Activated naive CD4-positive, alpha-beta T cell treated with anti-CD3 and anti-CD28 coated beads, Interleukin-2, amount 10 ng/mL, durations not matched to agents 7 days and 5 days (primary cell): ENCODE measurements around the gene PCDHB16.
A peak's percentile ranks its signal among the peaks of the same experiment; 100 is the strongest.
"Not testable (repeated sequence)": the region's sequence is repeated elsewhere in the genome, so short reads cannot be mapped to it uniquely, and the experiment has no call there.

ENCODE experiments used
- CTCF ChIA-PET: fragments of 350-600 bp; sonication (Branson Sonifier 250); formaldehyde crosslinking; loops from one replicate; lab custom pipeline; 2021; ENCODE audit warnings: antibody characterized with exemption; lab: Charles Lee
- DNase-seq: peaks from one replicate; pipeline ENCODE4 v3.0.0-alpha.2; 2020
- H3K27ac Mint-ChIP-seq: one replicate; pipeline ENCODE4 v1.8.0; 2021; ENCODE audit warnings: mild to moderate bottlenecking, moderate library complexity, mixed read lengths
- H3K27me3 Mint-ChIP-seq: one replicate; pipeline ENCODE4 v1.8.0; 2021; ENCODE audit warnings: mild to moderate bottlenecking, mixed read lengths
- H3K36me3 Mint-ChIP-seq: one replicate; pipeline ENCODE4 v1.8.0; 2021; ENCODE audit warnings: mixed read lengths
- H3K4me1 Mint-ChIP-seq: one replicate; pipeline ENCODE4 v1.8.0; 2021; ENCODE audit warnings: mixed read lengths
- H3K4me3 Mint-ChIP-seq: one replicate; pipeline ENCODE4 v1.8.0; 2021; ENCODE audit warnings: mild to moderate bottlenecking, moderate library complexity, mixed read lengths
- H3K9me3 Mint-ChIP-seq: one replicate; pipeline ENCODE4 v1.8.0; 2021; ENCODE audit warnings: mixed read lengths

Gene PCDHB16

GRCh38 chr5:141199359-141200235, 17.4 kb downstream of the PCDHB16 start, which contains the start of gene PCDHB11:
Gene PCDHB11 (plus strand): TSS chr5:141199627. CDS start chr5:141199775, 148 bp downstream.
- Mint-ChIP-seq H3K27ac (no peak within 1 kb of the TSS), H3K9me3 (peaks cover 26% of the 10 kb centered on the region), H3K4me1 (no peaks in the 10 kb centered on the region), H3K36me3 (peaks cover 3% of the 10 kb centered on the region), H3K27me3 (peaks cover 4% of the 10 kb centered on the region), H3K4me3 (no peak within 1 kb of the TSS)
- CTCF ChIA-PET, result interaction anchor here (0.5 to 1.2 kb wide), 3 partner anchors 8 to 278 kb away, joined by 3 read pairs; partner anchors contain the start of gene PCDHB12
- DNase-seq, result no peak

DNA sequence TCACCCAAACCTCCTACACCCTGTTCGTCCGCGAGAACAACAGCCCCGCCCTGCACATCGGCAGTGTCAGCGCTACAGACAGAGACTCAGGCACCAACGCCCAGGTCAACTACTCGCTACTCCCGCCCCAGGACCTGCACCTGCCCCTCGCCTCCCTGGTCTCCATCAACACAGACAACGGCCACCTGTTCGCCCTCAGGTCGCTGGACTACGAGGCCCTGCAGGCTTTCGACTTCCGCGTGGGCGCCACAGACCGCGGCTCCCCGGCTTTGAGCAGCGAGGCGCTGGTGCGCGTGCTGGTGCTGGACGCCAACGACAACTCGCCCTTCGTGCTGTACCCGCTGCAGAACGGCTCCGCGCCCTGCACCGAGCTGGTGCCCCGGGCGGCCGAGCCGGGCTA, 18.9 kb downstream of the PCDHB16 start:
- H3K27ac Mint-ChIP-seq, CTCF ChIA-PET: not testable (repeated sequence)
- H3K9me3 Mint-ChIP-seq, result peaks cover 23% of the 10 kb centered on the region

GRCh38 chr5:141201646-141202045, 19.5 kb downstream of the PCDHB16 start:
- CTCF ChIA-PET, result not testable (repeated sequence)

More for the DNA sequence above, 18.9 kb downstream of the PCDHB16 start:
- not testable (repeated sequence) for H3K27me3 Mint-ChIP-seq, H3K4me3 Mint-ChIP-seq, DNase-seq, H3K36me3 Mint-ChIP-seq, H3K4me1 Mint-ChIP-seq

GRCh38 chr5:141208478-141208877, 26.3 kb downstream of the PCDHB16 start, which contains the start of gene PCDHB12:
Gene PCDHB12 (plus strand): TSS chr5:141208719. CDS start chr5:141208908, 189 bp downstream.
- peaks cover 9% of the 10 kb centered on the region for H3K27me3 Mint-ChIP-seq
- H3K4me1 Mint-ChIP-seq, result no peaks in the 10 kb centered on the region
- peaks cover 6% of the 10 kb centered on the region for H3K9me3 Mint-ChIP-seq
- DNase-seq, result no peak
- CTCF ChIA-PET, result interaction anchor here (1.2 kb wide), 1 partner anchor 9 kb away, joined by 3 read pairs; the partner anchor contains the start of gene PCDHB11
- no peak within 1 kb of the TSS for H3K27ac Mint-ChIP-seq
- H3K4me3 Mint-ChIP-seq, result no peak within 1 kb of the TSS
- peaks cover 2% of the 10 kb centered on the region for H3K36me3 Mint-ChIP-seq

More at GRCh38 chr5:141201646-141202045, 19.5 kb downstream of the PCDHB16 start:
- H3K9me3 Mint-ChIP-seq, result peaks cover 18% of the 10 kb centered on the region
- not testable (repeated sequence) for H3K27ac Mint-ChIP-seq, H3K27me3 Mint-ChIP-seq, H3K4me3 Mint-ChIP-seq, H3K4me1 Mint-ChIP-seq, DNase-seq, H3K36me3 Mint-ChIP-seq

DNA sequence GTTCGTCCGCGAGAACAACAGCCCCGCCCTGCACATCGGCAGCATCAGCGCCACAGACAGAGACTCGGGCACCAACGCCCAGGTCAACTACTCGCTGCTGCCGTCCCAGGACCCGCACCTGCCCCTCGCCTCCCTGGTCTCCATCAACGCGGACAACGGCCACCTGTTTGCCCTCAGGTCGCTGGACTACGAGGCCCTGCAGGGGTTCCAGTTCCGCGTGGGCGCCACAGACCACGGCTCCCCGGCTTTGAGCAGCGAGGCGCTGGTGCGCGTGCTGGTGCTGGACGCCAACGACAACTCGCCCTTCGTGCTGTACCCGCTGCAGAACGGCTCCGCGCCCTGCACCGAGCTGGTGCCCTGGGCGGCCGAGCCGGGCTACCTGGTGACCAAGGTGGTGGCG, 28.1 kb downstream of the PCDHB16 start:
- CTCF ChIA-PET, H3K4me1 Mint-ChIP-seq, H3K27ac Mint-ChIP-seq, H3K36me3 Mint-ChIP-seq, DNase-seq, H3K4me3 Mint-ChIP-seq: not testable (repeated sequence)
- Mint-ChIP-seq H3K27me3 (peaks cover 17% of the 10 kb centered on the region), H3K9me3 (peaks cover 16% of the 10 kb centered on the region)

- H3K4me3 Mint-ChIP-seq, H3K27ac Mint-ChIP-seq, H3K36me3 Mint-ChIP-seq, DNase-seq, CTCF ChIA-PET, H3K4me1 Mint-ChIP-seq: not testable (repeated sequence)
- peaks cover 20% of the 10 kb centered on the region for H3K27me3 Mint-ChIP-seq
- H3K9me3 Mint-ChIP-seq, result peaks cover 18% of the 10 kb centered on the region
Observed at GRCh38 chr5:141210849-141211248, 28.7 kb downstream of the PCDHB16 start.

DNA sequence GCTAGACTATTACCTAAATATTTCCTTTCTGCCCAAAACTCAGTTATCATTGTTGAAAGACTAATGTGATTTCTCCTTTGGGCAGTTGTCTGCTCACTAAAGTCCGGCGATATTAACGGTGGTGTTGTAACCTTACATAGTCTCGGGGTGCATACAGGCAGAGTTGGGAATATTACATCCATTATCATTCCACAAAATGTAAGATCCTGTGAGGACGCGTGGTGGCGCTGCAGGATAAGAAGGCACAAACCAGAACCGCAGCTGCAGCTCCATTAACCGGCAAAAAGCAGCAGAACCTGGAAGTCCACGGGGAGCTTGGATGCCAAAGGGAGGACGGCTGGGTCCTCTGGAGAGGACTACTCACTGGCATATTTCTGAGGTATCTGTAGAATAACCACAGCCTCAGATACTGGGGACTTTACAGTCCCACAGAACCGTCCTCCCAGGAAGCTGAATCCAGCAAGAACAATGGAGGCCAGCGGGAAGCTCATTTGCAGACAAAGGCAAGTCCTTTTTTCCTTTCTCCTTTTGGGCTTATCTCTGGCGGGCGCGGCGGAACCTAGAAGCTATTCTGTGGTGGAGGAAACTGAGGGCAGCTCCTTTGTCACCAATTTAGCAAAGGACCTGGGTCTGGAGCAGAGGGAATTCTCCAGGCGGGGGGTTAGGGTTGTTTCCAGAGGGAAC, 31.6 kb downstream of the PCDHB16 start, which contains the start of gene PCDHB13:
Gene PCDHB13, plus strand, starts transcription at position 264 of the 684 bp plus-strand sequence. Its CDS starts 205 bp downstream, at position 469.
- DNase-seq, H3K4me3 Mint-ChIP-seq, H3K4me1 Mint-ChIP-seq, CTCF ChIA-PET, H3K36me3 Mint-ChIP-seq, H3K27ac Mint-ChIP-seq: not testable (repeated sequence)
- Mint-ChIP-seq H3K27me3 (peaks cover 16% of the 10 kb centered on the region), H3K9me3 (peaks cover 18% of the 10 kb centered on the region)

DNA sequence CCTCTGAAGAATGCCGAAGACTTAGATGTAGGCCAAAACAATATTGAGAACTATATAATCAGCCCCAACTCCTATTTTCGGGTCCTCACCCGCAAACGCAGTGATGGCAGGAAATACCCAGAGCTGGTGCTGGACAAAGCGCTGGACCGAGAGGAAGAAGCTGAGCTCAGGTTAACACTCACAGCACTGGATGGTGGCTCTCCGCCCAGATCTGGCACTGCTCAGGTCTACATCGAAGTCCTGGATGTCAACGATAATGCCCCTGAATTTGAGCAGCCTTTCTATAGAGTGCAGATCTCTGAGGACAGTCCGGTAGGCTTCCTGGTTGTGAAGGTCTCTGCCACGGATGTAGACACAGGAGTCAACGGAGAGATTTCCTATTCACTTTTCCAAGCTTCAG, 32.4 kb downstream of the PCDHB16 start:
- DNase-seq, H3K4me1 Mint-ChIP-seq, H3K36me3 Mint-ChIP-seq, CTCF ChIA-PET, H3K4me3 Mint-ChIP-seq, H3K27ac Mint-ChIP-seq: not testable (repeated sequence)
- Mint-ChIP-seq H3K27me3 (peaks cover 15% of the 10 kb centered on the region), H3K9me3 (peaks cover 21% of the 10 kb centered on the region)

DNA sequence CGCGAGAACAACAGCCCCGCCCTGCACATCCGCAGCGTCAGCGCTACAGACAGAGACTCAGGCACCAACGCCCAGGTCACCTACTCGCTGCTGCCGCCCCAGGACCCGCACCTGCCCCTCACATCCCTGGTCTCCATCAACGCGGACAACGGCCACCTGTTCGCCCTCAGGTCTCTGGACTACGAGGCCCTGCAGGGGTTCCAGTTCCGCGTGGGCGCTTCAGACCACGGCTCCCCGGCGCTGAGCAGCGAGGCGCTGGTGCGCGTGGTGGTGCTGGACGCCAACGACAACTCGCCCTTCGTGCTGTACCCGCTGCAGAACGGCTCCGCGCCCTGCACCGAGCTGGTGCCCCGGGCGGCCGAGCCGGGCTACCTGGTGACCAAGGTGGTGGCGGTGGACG, 33.3 kb downstream of the PCDHB16 start:
- H3K4me3 Mint-ChIP-seq, H3K4me1 Mint-ChIP-seq, CTCF ChIA-PET, DNase-seq, H3K36me3 Mint-ChIP-seq: not testable (repeated sequence)
- peaks cover 19% of the 10 kb centered on the region for H3K9me3 Mint-ChIP-seq
- peak overlapping the region; percentile 33 for H3K27ac Mint-ChIP-seq
- H3K27me3 Mint-ChIP-seq, result peaks cover 11% of the 10 kb centered on the region

DNA sequence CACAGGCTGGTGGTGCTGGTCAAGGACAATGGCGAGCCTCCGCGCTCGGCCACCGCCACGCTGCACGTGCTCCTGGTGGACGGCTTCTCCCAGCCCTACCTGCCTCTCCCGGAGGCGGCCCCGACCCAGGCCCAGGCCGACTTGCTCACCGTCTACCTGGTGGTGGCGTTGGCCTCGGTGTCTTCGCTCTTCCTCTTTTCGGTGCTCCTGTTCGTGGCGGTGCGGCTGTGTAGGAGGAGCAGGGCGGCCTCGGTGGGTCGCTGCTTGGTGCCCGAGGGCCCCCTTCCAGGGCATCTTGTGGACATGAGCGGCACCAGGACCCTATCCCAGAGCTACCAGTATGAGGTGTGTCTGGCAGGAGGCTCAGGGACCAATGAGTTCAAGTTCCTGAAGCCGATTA, 33.8 kb downstream of the PCDHB16 start:
- DNase-seq, H3K4me1 Mint-ChIP-seq, H3K27ac Mint-ChIP-seq, H3K4me3 Mint-ChIP-seq, CTCF ChIA-PET, H3K36me3 Mint-ChIP-seq: not testable (repeated sequence)
- Mint-ChIP-seq H3K27me3 (peaks cover 11% of the 10 kb centered on the region), H3K9me3 (peaks cover 17% of the 10 kb centered on the region)

DNA sequence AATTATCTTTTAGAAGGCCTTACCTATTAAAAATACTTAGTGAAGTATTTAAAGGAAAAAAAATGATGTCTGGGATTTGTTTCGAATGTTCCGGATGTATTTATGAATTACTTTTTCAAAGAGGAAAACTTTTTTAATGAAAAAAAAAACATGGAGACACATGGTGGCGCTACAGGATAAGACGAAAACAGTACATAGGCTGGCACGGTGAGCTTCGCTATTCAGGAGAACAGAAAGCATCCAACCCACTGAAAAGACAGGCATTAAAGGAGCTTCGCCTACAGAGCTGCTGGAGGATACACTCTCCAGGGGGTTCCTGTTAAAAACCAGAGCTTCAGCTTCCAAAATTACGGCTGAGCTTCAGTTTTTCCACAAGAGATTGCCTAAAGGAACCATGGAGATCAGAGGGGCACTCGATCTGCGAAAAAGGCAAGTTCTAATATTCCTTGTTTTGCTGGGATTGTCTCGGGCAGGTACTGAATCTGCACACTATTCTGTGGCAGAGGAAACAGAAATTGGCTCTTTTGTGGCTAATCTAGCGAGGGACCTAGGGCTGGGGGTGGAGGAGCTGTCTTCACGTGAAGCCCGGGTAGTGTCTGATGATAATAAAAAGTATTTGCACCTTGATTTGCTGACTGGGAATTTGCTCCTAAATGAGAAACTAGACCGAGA, 41.1 kb downstream of the PCDHB16 start, which contains the start of gene PCDHB14:
Gene PCDHB14, plus strand, starts transcription at position 232 of the 672 bp plus-strand sequence. Its CDS starts 163 bp downstream, at position 395.
- H3K9me3 Mint-ChIP-seq, result peaks cover 7% of the 10 kb centered on the region
- CTCF ChIA-PET, result interaction anchor here (0.7 to 2.3 kb wide), 2 partner anchors 37 to 335 kb away, joined by 3 to 7 read pairs; no protein-coding TSS in a partner anchor

GRCh38 chr5:141224844-141225243, 42.7 kb downstream of the PCDHB16 start:
- CTCF ChIA-PET, H3K36me3 Mint-ChIP-seq, DNase-seq, H3K4me3 Mint-ChIP-seq, H3K9me3 Mint-ChIP-seq, H3K4me1 Mint-ChIP-seq, H3K27ac Mint-ChIP-seq: not testable (repeated sequence)
- peaks cover 13% of the 10 kb centered on the region for H3K27me3 Mint-ChIP-seq

More for the DNA sequence above, 41.1 kb downstream of the PCDHB16 start, which contains the start of gene PCDHB14:
- no peaks in the 10 kb centered on the region for H3K4me1 Mint-ChIP-seq
- peaks cover 13% of the 10 kb centered on the region for H3K27me3 Mint-ChIP-seq
- DNase-seq, result no peak
- no peaks in the 10 kb centered on the region for H3K36me3 Mint-ChIP-seq
- H3K4me3 Mint-ChIP-seq, result no peak within 1 kb of the TSS
- H3K27ac Mint-ChIP-seq, result no peak within 1 kb of the TSS

GRCh38 chr5:141225421-141225820, 43.2 kb downstream of the PCDHB16 start:
- H3K36me3 Mint-ChIP-seq, CTCF ChIA-PET, H3K4me3 Mint-ChIP-seq, H3K27ac Mint-ChIP-seq, H3K9me3 Mint-ChIP-seq, DNase-seq, H3K4me1 Mint-ChIP-seq: not testable (repeated sequence)
- H3K27me3 Mint-ChIP-seq, result peaks cover 13% of the 10 kb centered on the region
